HepG2 (cell line): ENCODE measurements around the gene EEF1E1. TPM values are rescaled to one million over a fixed set of nuclear protein-coding genes. Genes with fewer than 3 reads are reported as not detected.

Experiments used
- ATAC-seq: fragments of 200-7000 bp; cut with Tn5 transposase; 3 replicates; pipeline ENCODE4 v1.9.1; 2020; ENCODE audit warnings: mild to moderate bottlenecking, moderate library complexity
- BruUV-seq: library from RNA; stranded (reverse); fragments of 400-500 nt; replicated peaks from 2 replicates; lab custom pipeline; 2021; lab: Mats Ljungman, UMichigan
- CTCF ChIA-PET: fragments of 300-600 bp; formaldehyde crosslinking; extraction: SDS; loops from one replicate; lab custom pipeline; 2021; ENCODE audit warnings: low total read pairs, inconsistent platforms, low intra/inter-chr PET ratio; lab: Yijun Ruan, JAX
- POLR2A ChIA-PET: fragments of 350-600 bp; sonication (Branson Sonifier 250); formaldehyde crosslinking; loops from one replicate; lab custom pipeline; 2020; ENCODE audit warnings: antibody characterized with exemption, inconsistent platforms; lab: Yijun Ruan, JAX
- DNase-seq: peaks from one replicate; pipeline ENCODE4 v3.0.0-alpha.2; 2015; ENCODE audit warnings: low spot score
- FAIRE-seq: peaks from 3 replicates; lab custom pipeline; 2011; peaks lifted over from hg19 to GRCh38; lab: Jason Lieb, UNC
- H2AFZ ChIP-seq: one replicate; pipeline ENCODE4 v1.6.1; 2011; ENCODE audit warnings: low read length, inconsistent platforms
- H3K27ac ChIP-seq: fragments of 300-600 bp; 3 replicates; pipeline ENCODE4 v1.8.0; 2011; ENCODE audit warnings: mixed run types, mild to moderate bottlenecking, mixed read lengths, low read length, inconsistent platforms; ENCODE audit not compliant: insufficient read depth; ENCODE audit errors: extremely low read length
- H3K27me3 ChIP-seq, 2 experiments: fragments of 200-600 bp in 1 of 2; 2 replicates in 1 of 2; 3 replicates in 1 of 2; pipeline versions ENCODE4 v1.6.0 to v1.8.0; 2011; ENCODE audit warnings: low read length in 2 of 2, mild to moderate bottlenecking in 2 of 2, moderate library complexity in 2 of 2, inconsistent platforms in 1 of 2; ENCODE audit not compliant: insufficient read depth in 2 of 2, control insufficient read depth in 1 of 2
- H3K36me3 ChIP-seq, 2 experiments: fragments of 200-600 bp in 1 of 2; replicated peaks in 1 of 2; 2 replicates in 1 of 2; 3 replicates in 1 of 2; pipeline versions ENCODE4 v1.5.1 to v1.8.0; 2011; ENCODE audit warnings: low read length in 2 of 2, inconsistent platforms in 1 of 2; ENCODE audit not compliant: insufficient read depth in 2 of 2, control insufficient read depth in 1 of 2
- H3K4me1 ChIP-seq: 2 replicates; pipeline ENCODE4 v1.5.1; 2012; ENCODE audit warnings: low read length, inconsistent platforms; ENCODE audit not compliant: insufficient read depth
- H3K4me2 ChIP-seq: 2 replicates; pipeline ENCODE4 v1.6.0; 2011; ENCODE audit warnings: low read depth, low read length, inconsistent platforms
- H3K4me3 ChIP-seq, 3 experiments: fragments of 200-600 bp in 1 of 3; sonication (generic), shearing (Covaris generic) in 1 of 3; replicated peaks in 1 of 3; 2 replicates each; pipeline ENCODE4 v1.5.1; 2011 to 2016; ENCODE audit warnings: low read length in 3 of 3, inconsistent platforms in 2 of 3, low read depth in 2 of 3, mild to moderate bottlenecking in 2 of 3, control low read depth in 1 of 3, mixed read lengths in 1 of 3; ENCODE audit not compliant: insufficient read depth in 1 of 3
- H3K79me2 ChIP-seq: one replicate; pipeline ENCODE4 v1.6.1; 2011; ENCODE audit warnings: low read length, inconsistent platforms; ENCODE audit not compliant: insufficient read depth
- H3K9ac ChIP-seq: 2 replicates; pipeline ENCODE4 v1.6.0; 2011; ENCODE audit warnings: mild to moderate bottlenecking, low read depth, low read length, inconsistent platforms; ENCODE audit not compliant: insufficient read depth
- H3K9me3 ChIP-seq: 2 replicates; pipeline ENCODE4 v1.5.1; 2012; ENCODE audit warnings: mild to moderate bottlenecking, low read length
- H4K20me1 ChIP-seq: 2 replicates; pipeline ENCODE4 v1.6.0; 2011; ENCODE audit warnings: inconsistent platforms, mild to moderate bottlenecking, low read length, moderate library complexity; ENCODE audit not compliant: insufficient read depth
- ATF7 ChIP-seq, 2 experiments: fragments of 450-650 bp in 1 of 2; sonication (generic) in 1 of 2; formaldehyde crosslinking in 1 of 2; IDR thresholded peaks; 2 replicates each; pipeline versions ENCODE4 v1.4.0 to v1.6.1; 2016 to 2020; ENCODE audit warnings: antibody characterized with exemption in 1 of 2, mild to moderate bottlenecking in 1 of 2, missing genetic modification reagents in 1 of 2
- BCL6 ChIP-seq: IDR thresholded peaks from 2 replicates; pipeline ENCODE4 v1.6.1; 2016; ENCODE audit warnings: missing genetic modification reagents, missing compliant biosample characterization
- CEBPB ChIP-seq: IDR thresholded peaks from 2 replicates; pipeline ENCODE4 v1.6.1; 2011; ENCODE audit warnings: low read depth, low read length, improper control_type of control experiment, borderline replicate concordance
- KLF11 ChIP-seq: IDR thresholded peaks from 2 replicates; pipeline ENCODE4 v1.6.1; 2016; ENCODE audit warnings: missing compliant biosample characterization
- MTA3 ChIP-seq: sonication (generic); formaldehyde crosslinking; IDR thresholded peaks from 2 replicates; pipeline ENCODE4 v1.4.0; 2020; ENCODE audit warnings: missing genetic modification reagents
- RFXAP ChIP-seq: sonication (generic); formaldehyde crosslinking; IDR thresholded peaks from 2 replicates; pipeline ENCODE4 v1.4.0; 2020; ENCODE audit warnings: missing genetic modification reagents, borderline replicate concordance
- ZNF281 ChIP-seq: sonication (generic); formaldehyde crosslinking; IDR thresholded peaks from 2 replicates; pipeline ENCODE4 v1.4.0; 2020; ENCODE audit warnings: missing genetic modification reagents, borderline replicate concordance
- WGBS: methylation state at CpG from one replicate; pipeline ENCODE4 v1.1.6; 2017; ENCODE audit warnings: low lambda C conversion rate; 5-methylcytosine and 5-hydroxymethylcytosine counted together
- in situ Hi-C: cut with HindIII; loops from 2 replicates; pipeline ENCODE4 v1.10.0; 2017; ENCODE audit warnings: low pct_unique_long_range_greater_than_20kb; ENCODE audit not compliant: extremely low pct_ligation_motif_present
- intact Hi-C: fragments of 100-400 bp; cut with micrococcal nuclease; formaldehyde crosslinking; loops from one replicate; pipeline ENCODE4 v1.10.0; 2022; ENCODE audit not compliant: unreplicated experiment
- polyA plus RNA-seq, 8 experiments: library from polyadenylated mRNA; depleted of rRNA in 3 of 8; stranded (reverse) in 7 of 8; unstranded in 1 of 8; fragments of >200 nt; fragmentation: Illumina TruSeq in 4 of 8; extraction: Trizol in 4 of 8; gene quantifications; 2 replicates each; pipeline versions ENCODE4 v1.2.1 to v1.2.3, GENCODE V29; 2011 to 2016; ENCODE audit warnings: low read depth in 4 of 8, missing spikeins in 1 of 8, mixed read lengths in 1 of 8; ENCODE audit not compliant: insufficient read depth in 1 of 8
- total RNA-seq, 5 experiments: library from RNA; depleted of rRNA; stranded (reverse); fragments of >200 nt; fragmentation: Illumina TruSeq; extraction: Trizol; gene quantifications; 2 replicates each; pipeline ENCODE4 v1.2.3, GENCODE V29; 2016; ENCODE audit warnings: low read depth in 1 of 5

EEF1E1 gene
- total and polyA plus RNA-seq, 2 of the 13 experiments (the other 11 are each of a cell fraction or from before 2014, with no cell fraction given): 128 to 188 TPM

- ChIA-PET POLR2A (no interaction called here), CTCF (no interaction called here)
- Histone ChIP-seq H3K4me2 (no peak overlapping the region), H3K36me3 (no peaks in the 10 kb centered on the region), H3K4me3 (no peak overlapping the region), H3K9me3 (no peaks in the 10 kb centered on the region), H4K20me1 (no peaks in the 10 kb centered on the region), H2AFZ (no peak overlapping the region), H3K27ac (no peak overlapping the region), H3K4me1 (peaks cover 25% of the 10 kb centered on the region), H3K9ac (no peak overlapping the region), H3K27me3 (peaks cover 0 to 3% of the 10 kb centered on the region in 2 experiments; a peak in 1 of 5 replicates), H3K79me2 (no peaks in the 10 kb centered on the region)
- in situ Hi-C loops (no loop called here), intact Hi-C loops (no loop called here)
- no TSS peak for BruUV-seq
- FAIRE-seq: no peak
- ATAC-seq: no peak
- DNase-seq: no peak
- 52% methylated on average over 3 of the region's 3 CpGs for WGBS
- 0 out of 2 replicates have a peak, but pooled peaks have one; percentile 12 for TF ChIP-seq ATF7 (IDR thresholded peaks at IDR 0.05)
- TF ChIP-seq ATF7 (CRISPR knock-in tag; IDR thresholded peaks at IDR 0.05): no peak
- TF ChIP-seq RFXAP (CRISPR knock-in tag): no peak
- TF ChIP-seq CEBPB: peak; percentile 33; the same call in 1 of the 2 replicates
Observed at GRCh38 chr6:8135276-8135675, 32.9 kb upstream of the EEF1E1 start.

GRCh38 chr6:8132130-8132529 lies 29.8 kb upstream of the EEF1E1 start:
- Histone ChIP-seq H3K27me3 (peaks cover 0 to 4% of the 10 kb centered on the region in 2 experiments; a peak in 1 of 5 replicates), H4K20me1 (no peaks in the 10 kb centered on the region), H3K4me3 (no peak overlapping the region), H2AFZ (no peak overlapping the region), H3K79me2 (no peaks in the 10 kb centered on the region), H3K36me3 (no peaks in the 10 kb centered on the region), H3K4me1 (peaks cover 11% of the 10 kb centered on the region), H3K4me2 (no peak overlapping the region), H3K9ac (no peak overlapping the region), H3K9me3 (no peaks in the 10 kb centered on the region), H3K27ac (no peak overlapping the region)
- ATAC-seq (no peak), DNase-seq (no peak), FAIRE-seq (no peak)
- in situ Hi-C loops: loop anchor here (5.0 kb wide), 1 partner anchor 90 kb away; no protein-coding TSS in a partner anchor
- BruUV-seq: no TSS peak
- intact Hi-C loops: no loop called here
- CTCF ChIA-PET: interaction anchor here (1.3 to 4.8 kb wide), 2 partner anchors 86 to 756 kb away, joined by 5 to 92 read pairs; no protein-coding TSS in a partner anchor
- POLR2A ChIA-PET: no interaction called here
- TF ChIP-seq KLF11: no peak
- no peak for TF ChIP-seq BCL6 (CRISPR knock-in tag)
- TF ChIP-seq MTA3 (CRISPR knock-in tag): no peak
- no peak for TF ChIP-seq ZNF281 (CRISPR knock-in tag)
- WGBS: 31% methylated on average over 6 of the region's 6 CpGs
